HG03159 (cell line): Measurements from ENCODE around the gene WIF1.

ENCODE experiments used
- ATAC-seq: cut with Tn5 transposase; IDR thresholded peaks from one replicate; pipeline ENCODE4 v1.9.1; 2021; ENCODE audit warnings: mild to moderate bottlenecking, moderate library complexity; ENCODE audit not compliant: unreplicated experiment

WIF1 gene, protein sequence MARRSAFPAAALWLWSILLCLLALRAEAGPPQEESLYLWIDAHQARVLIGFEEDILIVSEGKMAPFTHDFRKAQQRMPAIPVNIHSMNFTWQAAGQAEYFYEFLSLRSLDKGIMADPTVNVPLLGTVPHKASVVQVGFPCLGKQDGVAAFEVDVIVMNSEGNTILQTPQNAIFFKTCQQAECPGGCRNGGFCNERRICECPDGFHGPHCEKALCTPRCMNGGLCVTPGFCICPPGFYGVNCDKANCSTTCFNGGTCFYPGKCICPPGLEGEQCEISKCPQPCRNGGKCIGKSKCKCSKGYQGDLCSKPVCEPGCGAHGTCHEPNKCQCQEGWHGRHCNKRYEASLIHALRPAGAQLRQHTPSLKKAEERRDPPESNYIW

DNA sequence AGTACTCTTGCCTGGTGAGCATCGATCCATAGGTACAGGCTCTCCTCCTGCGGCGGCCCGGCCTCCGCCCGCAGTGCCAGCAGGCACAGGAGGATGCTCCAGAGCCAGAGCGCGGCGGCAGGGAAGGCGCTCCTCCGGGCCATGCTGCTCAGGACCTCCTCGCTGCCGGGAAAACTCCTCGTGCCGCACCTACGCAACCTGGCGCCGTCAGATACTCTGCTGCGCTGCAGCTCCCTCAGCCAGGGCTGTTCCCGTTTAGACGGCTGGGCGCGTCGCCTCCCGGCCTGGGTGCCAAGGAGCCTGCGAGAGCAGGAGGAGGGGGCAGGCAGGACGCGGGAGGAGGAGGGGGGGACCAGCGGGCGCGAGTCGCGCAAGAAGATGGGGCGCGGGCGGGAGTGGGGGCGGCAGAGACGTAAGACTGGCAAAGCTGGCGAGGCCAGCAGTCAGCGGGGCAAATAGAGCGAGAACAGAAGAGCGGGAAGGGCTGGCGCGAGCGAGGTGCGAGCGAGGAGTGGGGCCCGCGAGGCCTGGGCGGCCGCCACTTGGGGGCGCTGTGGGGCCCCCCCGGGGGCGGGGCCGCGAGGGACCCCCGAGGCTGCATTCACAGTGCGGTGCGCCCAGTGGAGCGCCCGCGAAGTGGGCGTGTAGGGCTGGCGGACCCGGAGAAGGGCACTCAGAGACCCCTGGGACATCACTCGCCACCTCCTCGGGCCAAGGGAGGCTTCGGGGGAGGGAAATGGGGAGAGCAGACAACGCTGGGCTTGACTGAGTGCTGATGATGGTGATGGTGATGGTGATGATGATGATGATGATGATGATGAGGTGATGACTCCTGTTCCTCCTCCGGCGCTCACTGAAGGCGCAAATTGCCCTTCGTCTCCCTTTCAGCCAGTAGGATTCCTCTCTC, at the start of gene WIF1:
Gene WIF1 (minus strand): TSS at position 257 of the 907 bp plus-strand sequence. CDS start 114 bp downstream, at position 143.
- ATAC-seq = peak; percentile 54

DNA sequence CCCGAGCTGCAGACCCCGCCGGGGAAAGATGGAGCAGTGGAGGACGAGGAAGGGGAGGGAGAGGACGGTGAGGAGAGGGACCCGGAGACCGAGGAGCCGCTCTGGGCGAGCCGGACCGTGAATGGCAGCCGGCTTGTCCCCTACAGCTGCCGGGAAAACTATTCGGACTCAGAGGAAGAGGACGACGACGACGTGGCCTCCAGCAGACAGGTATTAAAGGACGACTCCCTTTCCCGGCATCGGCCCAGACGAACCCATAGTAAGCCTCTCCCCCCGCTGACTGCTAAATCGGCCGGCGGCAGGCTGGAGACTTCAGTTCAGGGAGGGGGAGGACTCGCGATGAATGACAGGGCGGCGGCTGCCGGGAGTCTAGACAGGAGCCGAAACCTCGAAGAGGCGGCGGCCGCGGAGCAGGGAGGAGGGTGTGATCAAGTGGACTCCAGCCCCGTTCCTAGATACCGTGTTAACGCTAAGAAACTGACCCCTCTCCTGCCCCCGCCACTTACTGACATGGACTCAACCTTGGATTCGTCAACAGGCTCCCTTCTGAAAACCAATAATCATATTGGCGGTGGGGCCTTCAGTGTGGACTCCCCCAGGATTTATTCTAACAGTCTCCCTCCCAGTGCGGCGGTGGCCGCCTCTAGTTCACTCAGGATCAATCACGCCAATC, 49.2 kb upstream of the WIF1 start:
- peak; percentile 38 for ATAC-seq

DNA sequence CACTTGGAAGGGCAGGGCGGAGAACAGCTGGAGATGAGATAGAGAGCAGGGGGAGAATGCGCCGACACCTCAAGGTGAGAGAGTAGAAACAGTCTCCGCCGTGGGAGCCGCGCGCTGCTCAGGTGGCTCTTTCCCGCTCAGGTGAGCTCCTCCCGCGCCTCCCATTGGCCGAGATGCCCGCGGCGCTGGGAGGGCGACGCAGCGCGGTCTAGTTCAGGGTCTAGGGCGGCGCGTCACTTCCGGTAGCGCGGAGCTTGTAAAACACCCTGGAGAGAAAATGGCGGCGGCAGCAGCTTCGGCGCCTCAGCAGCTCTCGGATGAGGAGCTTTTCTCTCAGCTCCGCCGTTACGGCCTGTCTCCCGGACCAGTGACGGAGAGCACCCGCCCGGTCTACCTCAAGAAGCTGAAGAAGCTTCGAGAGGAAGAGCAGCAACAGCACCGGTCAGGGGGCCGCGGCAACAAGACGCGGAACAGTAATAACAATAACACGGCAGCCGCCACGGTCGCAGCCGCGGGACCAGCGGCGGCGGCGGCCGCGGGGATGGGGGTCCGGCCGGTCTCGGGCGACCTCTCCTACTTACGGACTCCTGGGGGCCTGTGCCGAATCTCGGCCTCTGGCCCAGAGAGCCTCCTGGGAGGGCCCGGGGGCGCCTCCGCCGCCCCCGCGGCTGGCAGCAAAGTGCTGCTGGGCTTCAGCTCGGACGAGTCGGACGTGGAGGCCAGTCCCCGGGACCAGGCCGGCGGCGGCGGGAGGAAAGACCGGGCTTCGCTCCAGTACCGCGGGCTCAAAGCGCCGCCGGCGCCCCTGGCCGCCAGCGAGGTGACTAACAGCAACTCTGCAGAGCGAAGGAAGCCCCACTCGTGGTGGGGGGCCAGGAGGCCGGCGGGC, 48.5 kb upstream of the WIF1 start, which contains the start of gene LEMD3:
Gene LEMD3 (plus strand): TSS at position 264 of the 889 bp plus-strand sequence. CDS start 14 bp downstream, at position 278.
- ATAC-seq = peak; percentile 92

DNA sequence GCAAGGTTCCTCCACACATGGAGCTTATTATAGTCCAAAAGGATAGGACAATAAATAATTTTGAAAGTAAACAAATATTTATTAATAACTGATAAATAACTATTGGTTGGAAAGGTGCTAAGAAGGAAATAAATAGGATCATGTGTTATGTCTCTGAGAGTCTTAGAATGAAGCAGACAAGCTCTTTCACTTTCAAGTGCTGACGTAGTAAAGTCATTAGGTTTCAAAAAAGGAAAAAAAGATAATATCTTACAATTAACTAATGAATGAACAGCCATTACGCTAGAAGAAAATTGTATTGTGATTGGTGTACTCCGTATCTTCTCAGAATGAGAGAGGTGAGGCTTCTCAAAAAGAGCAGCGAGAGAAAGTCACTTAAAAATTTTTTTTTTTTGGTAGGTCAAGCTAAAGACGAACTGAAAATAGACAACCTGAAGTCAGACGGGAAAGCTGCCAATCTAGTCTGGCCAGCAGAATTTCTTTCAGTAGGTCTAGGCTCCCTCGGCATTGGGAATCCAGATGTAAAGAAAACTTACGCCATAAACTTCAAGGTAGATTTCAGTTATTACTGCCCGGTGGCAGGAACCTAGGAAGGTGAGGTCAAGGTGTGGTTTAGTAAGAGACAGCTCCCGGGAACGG, 47.7 kb upstream of the WIF1 start:
- ATAC-seq = peak; percentile 10

DNA sequence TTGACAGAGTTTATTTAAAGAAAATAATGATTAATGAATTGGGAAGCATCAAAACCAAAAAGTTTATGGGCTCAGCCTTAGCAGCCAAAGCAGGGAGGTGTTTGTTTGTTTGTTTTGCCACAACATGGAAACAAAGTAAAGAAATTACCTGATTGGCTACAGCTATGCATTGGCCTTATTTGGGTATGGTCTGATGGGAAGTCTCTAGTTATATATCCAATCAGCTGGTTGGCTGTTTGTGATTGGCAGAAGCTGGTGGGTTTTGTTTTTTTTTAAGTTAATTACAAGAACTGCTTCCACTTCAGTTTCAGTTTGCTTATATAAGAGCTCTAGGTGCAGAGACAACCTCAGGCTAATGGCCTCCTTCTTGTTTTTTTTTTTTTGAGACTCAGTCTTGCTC, 43.7 kb upstream of the WIF1 start:
- no peak for ATAC-seq

DNA sequence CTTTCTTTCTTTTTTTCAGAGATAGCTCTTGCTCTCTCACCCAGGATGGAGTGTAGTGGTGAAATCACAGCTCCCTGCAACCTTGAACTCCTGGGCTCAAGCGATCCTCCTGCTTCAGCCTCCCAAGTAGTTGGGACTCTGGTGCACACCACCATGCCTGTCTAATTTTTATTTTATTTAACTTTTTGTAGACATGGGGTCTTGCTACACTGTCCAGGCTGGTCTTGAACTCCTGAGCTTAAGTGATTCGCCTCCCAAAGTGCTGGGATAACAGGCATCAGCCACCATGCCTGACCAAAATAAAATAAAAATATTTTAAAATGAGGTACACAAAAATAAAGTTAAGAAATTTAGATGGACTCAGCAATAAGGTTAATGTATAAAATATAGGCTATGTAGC, 43.1 kb upstream of the WIF1 start:
- no peak for ATAC-seq

DNA sequence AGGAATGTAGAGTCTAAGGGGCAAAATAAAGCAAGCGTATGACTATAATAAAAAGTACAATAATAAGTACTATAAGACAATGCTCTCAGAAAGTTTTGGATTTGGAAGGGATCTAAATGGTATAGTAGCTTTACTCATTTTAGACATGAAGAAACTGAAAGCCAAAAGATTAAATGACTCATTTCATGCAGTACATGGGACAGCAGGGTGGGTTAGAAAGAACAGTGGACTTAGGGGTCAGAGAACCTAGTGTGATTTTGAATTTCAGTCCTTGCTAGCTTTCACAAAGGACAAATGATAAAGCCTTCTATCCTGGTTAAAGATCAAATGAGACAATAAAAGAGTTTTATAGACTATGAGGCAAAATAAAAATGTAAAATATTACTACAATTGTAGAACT, 41.5 kb upstream of the WIF1 start:
- peak; percentile 55 for ATAC-seq

DNA sequence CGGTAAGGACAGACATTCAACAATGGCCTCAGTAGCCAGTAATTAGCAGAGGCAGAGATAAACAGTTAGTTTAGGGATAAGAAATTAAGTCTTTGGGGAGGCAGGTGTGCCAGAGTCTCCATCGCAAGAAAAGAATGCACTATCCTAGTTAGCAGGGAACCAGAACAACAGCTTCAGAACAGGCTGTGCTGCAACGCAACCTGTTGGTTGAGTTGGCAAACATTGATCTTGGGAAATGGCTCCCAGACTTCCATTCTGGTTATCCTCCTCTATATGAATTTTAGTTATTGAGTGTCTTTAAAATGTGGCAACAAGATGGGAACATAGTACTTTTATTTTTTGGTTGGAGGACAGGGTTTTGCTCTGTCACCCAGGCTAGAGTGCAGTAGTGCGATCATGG, 36.0 kb upstream of the WIF1 start:
- ATAC-seq = no peak

DNA sequence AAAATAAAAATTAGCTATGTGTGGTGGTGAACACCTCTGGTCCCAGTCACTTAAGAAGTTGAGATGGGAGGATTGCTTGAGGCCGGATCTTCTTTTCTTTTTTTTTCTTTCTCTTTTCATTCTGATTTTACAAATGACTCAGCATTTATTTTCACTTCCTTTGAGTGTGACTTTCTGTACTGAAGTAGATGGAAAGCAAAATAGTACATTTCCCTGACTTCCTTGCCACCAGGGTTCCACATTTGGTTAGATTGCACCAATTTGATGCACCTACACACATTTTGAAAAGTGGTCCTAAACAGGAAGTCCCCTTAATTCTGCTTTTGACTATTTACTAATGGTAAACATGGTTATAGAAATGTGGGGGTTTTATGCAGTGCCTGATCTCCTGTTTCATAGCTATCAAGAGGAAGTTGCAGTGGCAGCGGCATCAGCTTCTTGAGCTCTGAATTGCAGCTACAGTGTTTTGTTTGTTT, 35.3 kb upstream of the WIF1 start:
- peak; percentile 86 for ATAC-seq

DNA sequence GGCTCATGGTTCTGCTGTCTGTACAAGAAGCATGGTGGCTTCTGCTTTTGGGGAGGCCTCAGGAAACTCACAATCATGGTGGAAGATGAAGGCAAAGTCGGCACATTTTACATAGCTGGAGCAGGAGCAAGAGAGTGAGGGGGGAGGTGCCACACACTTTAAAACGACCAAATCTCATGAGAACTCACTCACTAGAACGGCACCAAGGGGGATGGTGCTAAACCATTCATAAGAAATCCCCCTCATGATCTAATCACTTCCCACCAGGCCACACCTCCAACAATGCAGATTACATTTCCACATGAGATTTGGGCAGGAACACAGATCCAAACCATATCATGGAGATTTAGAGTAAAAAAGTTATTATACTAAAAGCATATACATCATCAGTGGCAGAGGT, 34.7 kb upstream of the WIF1 start:
- ATAC-seq = peak; percentile 33

DNA sequence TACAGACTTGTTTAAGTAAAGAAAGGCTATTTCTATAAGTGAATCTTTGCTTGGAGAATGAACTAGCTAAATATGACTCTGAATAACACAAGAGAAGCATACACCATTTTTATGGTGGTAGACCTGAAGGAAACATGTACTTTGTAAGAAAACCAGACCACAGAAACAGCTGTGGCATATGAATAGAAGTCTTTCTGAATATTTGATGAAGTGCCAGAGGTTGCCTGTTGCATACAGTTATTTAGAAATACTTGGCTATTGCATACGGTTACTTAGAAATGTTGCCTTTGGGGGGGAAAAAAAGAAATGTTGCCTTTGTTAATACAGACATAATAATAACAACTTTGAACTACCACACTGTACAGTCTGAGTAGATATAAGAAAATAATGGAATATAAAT, 31.5 kb upstream of the WIF1 start:
- ATAC-seq = no peak

DNA sequence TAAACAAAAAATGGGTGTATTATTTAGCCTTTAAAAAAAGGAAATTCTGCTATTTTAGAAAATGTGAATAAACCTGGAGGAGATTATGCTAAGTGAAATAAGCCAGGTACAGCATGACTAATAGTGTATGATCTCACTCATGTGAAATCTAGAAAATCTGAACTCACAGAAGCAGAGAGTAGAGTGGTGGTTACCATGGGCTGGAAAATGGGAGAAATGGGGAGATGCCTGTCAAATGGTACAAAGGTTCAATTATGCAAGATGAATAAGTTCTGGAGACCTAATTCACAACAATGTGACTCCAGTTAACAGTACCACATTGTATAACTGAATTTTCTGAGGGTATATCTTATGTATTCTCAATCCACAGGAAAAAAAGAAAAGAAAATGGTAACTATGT, 30.9 kb upstream of the WIF1 start:
- ATAC-seq = no peak

DNA sequence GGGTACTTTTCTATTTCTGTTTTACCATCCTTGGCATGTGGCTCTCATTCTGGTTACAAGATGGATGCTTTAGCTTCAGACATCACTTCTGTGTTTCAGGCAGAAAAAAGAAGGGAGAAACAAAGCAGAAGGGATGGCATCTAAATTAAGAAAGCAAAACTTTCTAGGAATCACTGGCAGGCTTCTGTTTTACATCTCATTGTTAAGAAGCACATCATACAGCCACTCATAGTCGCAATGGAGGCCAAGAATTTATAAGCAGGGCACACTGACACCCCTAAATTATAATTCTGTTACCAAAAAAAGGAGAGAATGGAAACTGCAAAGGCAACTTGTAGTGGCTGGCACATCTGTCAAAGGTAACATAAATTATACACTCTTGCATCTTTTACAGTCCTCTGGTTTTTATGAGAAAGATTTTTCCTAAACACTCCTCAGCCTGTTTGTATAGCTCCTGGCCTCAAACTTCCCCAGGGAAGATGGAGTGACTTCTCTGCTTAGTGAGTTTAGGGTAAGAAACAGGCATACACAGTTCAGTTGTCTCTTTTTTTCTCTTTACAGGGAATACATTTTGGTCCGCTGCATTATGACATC, 26.3 kb upstream of the WIF1 start:
- no peak for ATAC-seq

DNA sequence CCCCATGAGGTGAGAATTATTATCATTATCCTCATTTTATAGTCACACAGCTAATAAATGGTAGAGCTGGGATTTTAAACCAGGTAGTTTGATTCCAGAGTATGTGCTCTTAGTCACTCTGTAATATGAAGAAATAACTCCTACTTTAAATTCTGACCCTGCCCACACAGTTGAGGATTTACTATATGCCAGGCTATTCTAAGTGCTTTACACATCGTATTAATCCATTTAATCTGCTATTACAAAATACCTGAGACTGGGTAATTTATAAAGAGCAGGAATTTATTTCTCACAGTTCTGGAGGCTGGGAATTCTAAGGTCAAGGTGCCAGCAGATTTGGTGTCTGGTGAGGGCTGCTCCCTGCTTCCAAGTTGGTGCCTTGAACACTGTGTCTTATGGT, 19.6 kb upstream of the WIF1 start:
- ATAC-seq = no peak

DNA sequence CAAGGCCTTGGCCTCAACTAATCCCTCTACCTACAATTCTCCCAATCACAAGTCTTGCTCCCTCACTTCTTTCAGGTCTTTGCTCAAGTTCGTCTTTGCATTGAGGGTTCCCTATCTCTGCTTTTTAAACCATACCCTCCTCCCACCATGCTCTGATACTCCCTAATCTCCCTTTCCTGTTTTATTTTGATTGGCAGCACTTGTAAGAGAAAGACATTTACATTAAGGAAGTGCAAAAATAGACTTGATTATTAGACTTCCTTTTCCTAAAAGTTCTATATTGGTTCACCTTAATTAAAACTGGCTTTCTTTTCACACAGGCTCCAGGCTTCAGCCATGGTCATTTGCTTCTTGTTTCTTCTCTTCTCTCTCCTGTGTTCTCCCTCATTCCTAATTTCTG, 18.3 kb upstream of the WIF1 start:
- ATAC-seq = no peak

DNA sequence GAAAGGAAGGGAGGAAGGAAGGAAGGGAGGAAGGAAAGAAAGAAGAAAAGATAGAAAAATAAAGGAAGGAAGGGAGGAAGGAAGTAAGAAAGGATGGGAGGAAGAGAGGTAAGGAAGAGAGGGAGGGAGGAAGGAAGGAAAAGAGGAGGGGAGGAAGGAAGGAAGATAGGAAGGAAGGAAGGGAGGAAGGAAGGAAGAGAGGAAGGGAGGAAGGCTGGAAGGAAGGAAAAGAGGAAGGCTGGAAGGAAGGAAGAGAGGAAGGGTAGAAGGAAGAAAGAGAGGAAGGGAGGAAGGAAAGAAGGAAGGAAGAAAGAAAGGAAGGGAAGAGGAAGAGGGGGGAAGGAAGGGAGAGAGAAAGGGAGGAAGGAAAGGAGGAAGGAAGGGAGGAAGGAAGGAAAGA, 12.8 kb upstream of the WIF1 start:
- no peak for ATAC-seq

DNA sequence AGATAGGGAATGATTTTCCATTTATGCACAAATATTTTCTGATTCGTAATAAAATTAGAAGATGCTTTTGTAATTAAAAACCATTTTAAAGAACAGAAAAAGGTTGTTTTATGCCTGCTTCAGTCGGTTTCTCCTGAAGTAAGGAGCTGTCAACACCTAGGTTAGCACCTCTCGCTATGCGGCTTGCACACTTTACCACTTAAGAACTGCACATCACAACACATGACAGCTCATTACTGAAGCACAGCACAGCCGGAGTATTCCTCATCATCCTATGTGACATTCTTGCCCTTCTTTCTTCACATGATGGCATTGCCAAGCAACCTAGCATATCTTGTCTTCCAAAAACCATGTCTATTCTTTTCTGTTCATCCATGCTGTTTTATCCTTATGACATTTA, 5.4 kb upstream of the WIF1 start:
- ATAC-seq = no peak

DNA sequence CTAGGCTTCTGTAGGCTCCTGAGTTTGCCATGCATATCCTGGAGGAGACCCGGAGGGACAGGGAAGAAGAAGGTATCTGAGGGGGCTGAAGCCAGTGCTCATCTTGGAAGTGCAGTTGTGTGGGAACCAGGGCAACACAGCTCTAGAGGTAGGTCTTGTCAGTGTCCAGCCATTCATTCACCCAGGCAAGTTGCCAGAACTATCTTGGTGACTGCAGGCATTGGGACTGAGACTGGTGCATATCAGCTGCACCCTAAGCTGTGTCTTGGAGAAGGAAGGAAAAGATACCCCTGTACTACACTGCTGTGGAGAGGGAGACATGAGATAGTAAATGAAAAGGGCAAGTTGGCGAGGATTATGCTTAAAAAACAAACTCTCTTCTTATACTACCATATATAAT, 4.9 kb upstream of the WIF1 start:
- ATAC-seq = no peak

DNA sequence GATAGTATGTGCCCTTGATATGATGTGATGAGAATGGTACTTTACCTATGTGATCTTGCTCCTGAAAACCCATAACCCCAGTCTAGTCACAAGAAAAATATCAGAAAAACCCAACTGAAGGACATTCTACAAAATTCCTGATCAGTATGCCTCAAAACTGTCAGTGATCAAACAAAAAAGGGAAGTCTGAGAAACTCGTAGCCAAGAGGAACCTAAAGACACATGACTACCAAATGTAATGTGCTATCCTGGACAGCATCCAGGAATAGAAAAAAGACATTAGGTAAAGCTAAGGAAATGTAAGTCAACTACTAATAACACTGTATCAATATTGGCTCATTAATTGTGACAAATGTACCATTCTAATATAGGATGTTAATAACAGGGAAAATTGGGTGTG, 4.1 kb upstream of the WIF1 start:
- no peak for ATAC-seq
